Posterior vena cava (tissue), 2 donors: ENCODE results near the gene SULT4A1. TPM values are rescaled to one million over a fixed set of nuclear protein-coding genes. Genes with fewer than 3 reads are reported as not detected.
A peak's percentile ranks its signal among the peaks of the same experiment; 100 is the strongest.
"Not testable (repeated sequence)": the region's sequence is repeated elsewhere in the genome, so short reads cannot be mapped to it uniquely, and the experiment has no call there.

ENCODE experiments used
- DNase-seq: peaks from one replicate; pipeline ENCODE4 v3.0.0-alpha.2; 2020; ENCODE audit warnings: low spot score
- intact Hi-C, 2 donors: fragments of 100-400 bp; cut with DNase I; formaldehyde crosslinking; loops; one replicate each; pipeline versions ENCODE4 v1.14.1 to v1.14.2; 2022 to 2023
- long read RNA-seq, 2 donors: library from polyadenylated mRNA; unstranded; transcript quantifications; one replicate each; pipeline ENCODE4 v2.0.0, GENCODE V29; 2020 to 2021
- total RNA-seq, 2 donors: library from RNA; stranded (reverse); fragmentation: NEBNext Ultra II Directional; extraction: Animal tissue kit (Norgen Biotek cat#: 25700); gene quantifications; one replicate each; pipeline ENCODE4 v1.2.1, GENCODE V29; 2021
- donor health status: DM: yes; HTN: yes; CAD: no.
- donor health status: DM: yes; HTN: yes; CAD: no.

The SULT4A1 gene, protein sequence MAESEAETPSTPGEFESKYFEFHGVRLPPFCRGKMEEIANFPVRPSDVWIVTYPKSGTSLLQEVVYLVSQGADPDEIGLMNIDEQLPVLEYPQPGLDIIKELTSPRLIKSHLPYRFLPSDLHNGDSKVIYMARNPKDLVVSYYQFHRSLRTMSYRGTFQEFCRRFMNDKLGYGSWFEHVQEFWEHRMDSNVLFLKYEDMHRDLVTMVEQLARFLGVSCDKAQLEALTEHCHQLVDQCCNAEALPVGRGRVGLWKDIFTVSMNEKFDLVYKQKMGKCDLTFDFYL
- total RNA-seq = not detected
- long read RNA-seq, donor 1 = 0 reads
- long read RNA-seq, donor 2 = 0 reads

DNA sequence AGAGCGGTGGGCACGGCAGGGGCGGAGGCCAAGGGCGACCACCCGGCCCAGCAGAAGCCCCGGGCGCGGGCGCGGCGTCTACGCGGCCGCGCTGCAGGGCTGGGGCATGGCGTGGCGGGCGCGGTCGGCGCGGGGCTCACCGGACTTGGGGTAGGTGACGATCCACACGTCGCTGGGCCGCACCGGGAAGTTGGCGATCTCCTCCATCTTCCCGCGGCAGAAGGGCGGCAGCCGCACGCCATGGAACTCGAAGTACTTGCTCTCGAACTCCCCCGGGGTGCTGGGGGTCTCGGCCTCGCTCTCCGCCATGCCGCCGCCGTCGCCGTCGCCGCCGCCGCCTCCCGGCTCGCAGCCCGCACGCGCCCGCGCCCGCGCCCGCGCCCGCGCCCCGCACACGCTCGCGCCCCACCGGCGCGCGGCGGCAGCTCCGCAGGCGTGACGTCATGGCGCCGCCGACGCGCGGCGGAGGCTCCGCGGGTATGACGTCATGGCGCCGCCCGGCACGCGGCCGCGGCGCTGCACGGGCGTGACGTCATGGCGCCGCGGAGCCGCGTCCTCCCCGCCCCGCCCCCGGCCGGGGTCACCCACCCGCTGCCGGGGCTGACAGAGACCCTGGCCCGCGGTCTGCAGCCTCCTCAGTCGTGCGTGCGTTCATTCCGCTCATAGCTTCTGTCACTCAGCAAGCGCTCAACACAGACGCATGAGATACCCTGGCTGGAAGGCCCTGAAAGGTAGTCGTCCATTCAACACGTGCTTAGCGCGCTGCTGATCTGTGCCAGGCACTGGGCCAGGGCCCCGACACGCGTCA, at the start of gene SULT4A1:
SULT4A1 (minus strand) TSS at position 440 of the 808 bp plus-strand sequence; CDS start at position 309, 131 bp downstream.
- intact Hi-C loops = no loop called here
- DNase-seq = peak; percentile 59

DNA sequence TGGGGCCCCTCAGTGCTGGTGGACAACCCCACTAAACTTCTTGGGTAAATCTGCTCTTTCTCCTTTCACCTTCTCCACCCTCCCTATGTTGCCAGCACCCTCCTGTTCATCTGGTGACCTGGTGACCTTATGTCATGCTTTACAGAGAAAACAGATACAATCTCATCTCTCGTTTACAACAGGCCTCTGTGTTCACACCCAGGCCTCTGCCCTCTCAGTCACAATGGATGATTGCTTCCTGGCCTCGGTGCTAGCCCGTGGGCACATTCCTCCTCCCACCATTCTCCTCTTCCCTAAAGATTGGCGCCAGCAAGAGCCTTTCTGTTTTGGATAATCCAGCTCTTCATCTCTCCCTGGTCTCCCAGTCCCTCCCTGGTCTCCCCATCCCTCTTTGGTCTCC, 49.0 kb upstream of the SULT4A1 start:
- DNase-seq = no peak
- intact Hi-C loops = no loop called here

DNA sequence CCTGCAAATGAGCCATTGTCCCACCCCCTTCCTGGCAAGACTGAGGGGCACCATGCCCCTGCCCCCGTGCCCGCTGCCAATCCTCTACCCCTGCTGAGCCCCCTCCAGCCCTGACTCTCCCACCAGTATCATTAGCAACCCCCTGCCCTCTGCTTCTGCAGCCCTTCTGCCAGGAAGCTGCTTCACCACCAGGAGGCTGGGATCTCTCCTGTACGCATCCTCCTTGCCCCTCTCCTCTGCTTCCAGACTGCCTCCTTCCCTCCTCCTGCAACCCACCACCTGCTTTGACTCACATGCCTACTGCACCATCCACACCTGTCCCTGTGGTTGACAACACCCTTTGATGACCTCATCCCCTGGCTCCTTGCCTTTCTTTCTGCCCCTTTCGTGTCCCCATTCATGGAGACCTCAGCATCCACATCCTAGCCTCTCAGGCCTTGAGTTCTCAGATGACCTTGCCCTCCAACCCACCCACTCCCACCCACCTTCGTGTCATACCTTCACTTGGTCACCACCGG, 47.9 kb upstream of the SULT4A1 start:
- intact Hi-C loops = no loop called here
- no peak for DNase-seq

DNA sequence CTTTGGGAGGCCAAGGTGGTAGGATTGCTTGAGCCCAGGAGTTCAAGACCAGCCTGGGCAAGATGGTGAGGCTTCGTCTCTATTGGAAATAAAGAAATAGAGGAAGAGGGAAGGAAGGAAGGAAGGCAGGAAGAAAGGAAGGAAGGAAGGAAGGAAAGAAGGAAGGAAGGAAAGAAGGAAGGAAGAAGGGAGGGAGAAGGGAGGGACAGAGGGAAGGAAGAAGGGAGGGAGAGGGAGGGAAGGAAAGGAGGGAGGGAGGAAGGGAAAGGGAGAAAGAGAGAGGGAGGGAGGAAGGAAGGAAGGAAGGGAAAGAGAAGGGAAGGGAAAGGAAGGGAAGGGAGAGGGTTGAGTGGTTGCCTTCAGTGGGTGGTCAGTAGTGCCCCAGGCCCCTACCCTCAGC, 47.4 kb upstream of the SULT4A1 start:
- intact Hi-C loops = no loop called here
- no peak for DNase-seq

DNA sequence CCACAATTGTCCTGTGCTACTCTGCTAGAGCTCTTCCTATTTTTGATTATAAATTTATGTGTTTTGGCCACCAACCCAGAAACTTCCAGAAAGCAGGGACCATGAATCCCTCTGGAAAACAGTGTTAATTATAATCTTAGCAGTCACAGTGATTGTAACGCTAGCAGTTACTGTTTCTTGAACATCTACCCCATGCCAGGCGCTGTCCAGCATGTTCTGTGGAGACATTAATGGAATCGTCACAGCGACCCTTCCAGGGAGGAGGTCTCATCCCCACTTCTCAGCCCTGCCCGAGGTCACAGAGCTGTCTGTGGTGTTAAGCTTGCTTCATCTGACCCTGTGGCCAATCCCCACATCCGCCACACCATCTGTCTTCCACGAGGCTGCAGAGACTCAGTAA, 43.4 kb upstream of the SULT4A1 start:
- DNase-seq = no peak
- intact Hi-C loops = no loop called here

DNA sequence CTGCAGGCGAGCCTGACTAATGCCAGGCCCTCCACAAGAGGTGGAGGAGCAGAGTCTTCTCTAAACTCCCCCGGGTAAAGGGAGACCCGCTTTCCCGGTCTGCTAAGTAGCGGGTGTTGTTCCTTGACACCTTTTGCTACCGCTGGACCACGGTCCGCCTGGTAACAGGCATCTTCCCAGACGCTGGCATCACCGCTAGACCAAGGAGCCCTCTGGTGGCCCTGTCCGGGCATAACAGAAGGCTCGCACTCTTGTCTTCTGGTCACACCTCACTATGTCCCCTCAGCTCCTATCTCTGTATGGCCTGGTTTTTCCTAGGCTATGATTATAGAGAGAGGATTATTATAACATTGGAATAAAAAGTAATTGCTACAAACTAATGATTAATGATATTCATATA, 42.1 kb upstream of the SULT4A1 start:
- intact Hi-C loops, DNase-seq: not testable (repeated sequence)

DNA sequence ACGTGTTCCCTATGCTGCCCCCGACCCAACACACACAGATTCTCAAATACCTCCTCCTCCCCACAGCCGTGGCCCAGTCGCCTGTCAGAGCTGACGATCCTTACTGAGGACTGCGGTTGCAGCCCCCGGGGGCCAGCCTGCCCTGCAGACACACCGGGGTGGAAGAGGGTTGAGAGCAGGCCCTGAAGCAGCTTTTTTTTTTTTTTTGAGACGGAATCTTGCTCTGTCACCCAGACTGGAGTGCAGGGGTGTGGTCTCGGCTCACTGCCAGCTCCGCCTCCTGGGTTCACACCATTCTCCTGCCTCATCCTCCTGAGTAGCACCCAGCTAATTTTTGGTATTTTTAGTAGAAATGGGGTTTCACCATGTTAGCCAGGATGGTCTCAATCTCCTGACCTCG, 40.7 kb upstream of the SULT4A1 start:
- DNase-seq, intact Hi-C loops: not testable (repeated sequence)

DNA sequence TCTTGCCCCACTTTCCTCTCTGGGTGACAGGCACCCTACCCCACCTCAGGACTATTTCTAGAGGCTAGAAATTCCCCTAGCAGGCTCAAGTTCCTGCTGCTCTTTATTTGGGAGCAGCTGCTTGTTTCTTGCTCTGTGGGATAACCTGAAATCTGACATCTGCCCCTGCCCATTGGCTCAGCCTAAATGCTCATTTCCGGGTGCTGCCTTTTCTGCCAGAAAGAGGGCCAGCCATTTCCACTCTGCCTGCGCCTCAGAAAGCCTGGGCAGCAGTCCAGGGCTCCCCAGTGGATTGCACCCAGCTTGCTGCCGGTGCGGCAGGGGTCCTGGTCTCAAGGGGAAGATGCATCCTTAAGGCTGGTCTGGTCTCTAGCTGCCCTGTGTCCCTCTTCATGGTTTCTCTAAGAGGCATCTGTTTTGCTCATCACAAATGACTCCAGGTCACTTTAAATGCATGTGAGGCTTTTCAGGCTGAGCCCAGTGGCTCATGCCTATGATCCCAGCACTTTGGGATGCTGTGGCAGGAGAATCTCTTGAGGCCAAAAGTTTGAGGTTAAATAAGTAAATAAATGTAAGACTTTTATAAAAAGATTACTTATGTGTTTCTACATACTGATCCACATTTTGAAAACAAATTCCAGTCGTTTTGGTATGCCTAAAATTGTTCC, 39.8 kb upstream of the SULT4A1 start:
- intact Hi-C loops = no loop called here
- no peak for DNase-seq

DNA sequence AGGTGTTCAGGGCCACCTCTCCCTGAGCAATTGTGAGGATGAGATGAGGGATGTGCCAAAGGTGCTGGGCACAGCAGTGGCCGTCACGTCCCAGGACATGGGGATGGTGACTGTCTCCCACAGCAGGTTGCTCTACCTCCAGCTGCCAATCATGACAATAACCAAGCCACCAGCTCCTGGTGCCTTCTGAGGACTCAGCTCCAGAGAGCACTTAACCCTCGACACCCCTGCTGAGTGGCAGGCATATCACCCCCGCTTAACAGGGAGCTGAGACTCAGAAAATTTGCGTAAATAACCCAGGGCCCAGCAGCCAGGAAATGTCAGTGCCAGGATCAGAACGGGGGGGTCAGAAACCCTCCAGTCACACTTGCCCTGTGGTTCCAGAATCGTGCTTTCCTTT, 37.9 kb upstream of the SULT4A1 start:
- DNase-seq = no peak
- intact Hi-C loops = no loop called here

DNA sequence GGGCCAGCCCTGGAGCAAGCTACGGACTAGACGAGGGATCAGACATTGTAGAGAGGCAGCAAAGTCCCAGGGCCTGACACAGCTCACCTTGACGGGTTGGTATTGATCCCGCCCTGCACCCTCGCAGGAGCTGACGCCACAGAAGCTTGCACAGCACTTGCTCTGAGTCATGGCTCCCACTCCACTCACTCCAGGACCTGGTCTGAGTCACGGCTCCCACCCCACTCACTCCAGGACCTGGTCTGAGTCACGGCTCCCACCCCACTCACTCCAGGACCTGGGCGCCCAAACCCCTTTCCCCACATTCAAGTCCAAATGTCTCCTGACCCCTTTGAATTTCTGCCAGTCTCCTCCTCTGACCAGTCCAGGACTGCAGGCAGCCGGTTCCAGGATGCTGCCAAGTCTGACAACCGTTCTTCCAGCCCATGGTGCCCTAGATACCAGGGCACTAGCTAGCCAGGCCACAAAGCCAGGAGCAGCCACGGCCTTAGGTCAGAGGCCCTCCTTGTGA, 35.5 kb upstream of the SULT4A1 start:
- intact Hi-C loops = no loop called here
- no peak for DNase-seq

DNA sequence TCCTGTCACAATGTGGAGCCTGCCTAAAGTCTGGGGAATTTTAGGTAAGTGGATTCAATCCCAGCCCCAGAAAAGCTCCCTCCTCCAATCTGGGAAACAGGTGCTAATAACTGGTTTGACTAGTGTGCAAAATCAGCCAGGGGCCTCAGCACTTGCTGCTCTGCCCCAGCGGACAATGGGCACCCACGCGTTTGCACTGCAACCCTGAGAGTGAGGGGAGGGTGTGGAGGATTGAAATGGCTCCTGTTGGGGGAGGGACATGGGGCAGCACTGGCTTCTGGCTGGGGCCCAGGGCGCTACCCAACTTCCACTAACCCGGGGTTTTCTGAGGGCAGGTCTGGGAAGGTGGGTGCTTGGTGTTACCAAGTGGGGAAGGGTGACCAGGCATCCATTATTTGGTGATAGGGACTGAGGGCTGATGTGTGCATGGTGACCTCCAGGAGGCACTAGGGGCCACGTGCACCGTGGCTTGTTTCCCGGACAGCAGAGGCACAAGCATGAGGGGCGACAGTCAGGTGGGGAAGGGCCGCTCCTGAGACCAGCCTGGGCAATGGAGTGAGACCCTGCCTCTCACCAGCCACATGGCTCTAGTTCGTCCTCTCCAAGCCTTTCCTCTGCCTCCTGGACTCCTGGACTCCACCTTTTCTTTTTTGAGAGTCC, 33.8 kb upstream of the SULT4A1 start:
- DNase-seq = no peak
- intact Hi-C loops = no loop called here

DNA sequence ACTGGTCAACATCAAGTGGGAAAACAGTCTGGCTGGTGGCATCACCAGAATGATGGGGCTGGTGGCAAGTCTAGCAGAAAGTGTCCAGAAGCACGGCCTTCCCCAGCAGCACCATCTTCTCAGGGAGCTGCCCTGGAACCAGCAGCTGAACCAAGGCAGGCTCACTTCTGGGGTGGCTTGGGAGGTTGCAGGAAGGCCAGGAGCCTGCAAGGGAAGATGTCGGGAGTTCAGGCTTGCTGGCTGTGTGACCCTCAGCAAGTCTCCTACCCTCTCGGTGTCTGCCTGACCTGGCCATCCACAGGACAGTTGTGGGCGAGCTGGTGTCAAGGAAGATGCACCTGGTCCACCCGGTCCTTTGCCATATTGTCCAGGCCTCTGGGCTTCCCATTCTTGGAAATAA, 31.8 kb upstream of the SULT4A1 start:
- intact Hi-C loops = no loop called here
- peak; percentile 32 for DNase-seq

DNA sequence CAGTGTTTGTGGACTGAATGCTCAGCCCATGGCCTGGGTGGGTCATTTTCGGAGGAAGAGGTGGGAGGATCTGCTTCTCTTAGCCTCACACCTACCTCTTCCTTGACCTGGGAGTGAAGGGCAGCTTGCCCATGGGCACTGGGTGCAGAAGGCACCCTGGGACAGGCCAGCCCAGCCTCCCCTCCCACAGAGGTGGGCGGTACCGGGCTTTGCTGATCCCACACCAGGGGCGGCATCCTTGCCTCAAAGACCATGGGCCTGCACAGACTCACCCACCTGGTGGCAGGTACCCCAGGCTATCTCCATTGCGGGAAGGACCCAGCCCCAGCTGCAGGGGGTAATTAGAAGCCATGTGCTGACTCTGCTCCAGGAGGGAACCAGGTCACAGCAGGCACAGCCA, 31.0 kb upstream of the SULT4A1 start:
- intact Hi-C loops = no loop called here
- DNase-seq = peak; percentile 62

DNA sequence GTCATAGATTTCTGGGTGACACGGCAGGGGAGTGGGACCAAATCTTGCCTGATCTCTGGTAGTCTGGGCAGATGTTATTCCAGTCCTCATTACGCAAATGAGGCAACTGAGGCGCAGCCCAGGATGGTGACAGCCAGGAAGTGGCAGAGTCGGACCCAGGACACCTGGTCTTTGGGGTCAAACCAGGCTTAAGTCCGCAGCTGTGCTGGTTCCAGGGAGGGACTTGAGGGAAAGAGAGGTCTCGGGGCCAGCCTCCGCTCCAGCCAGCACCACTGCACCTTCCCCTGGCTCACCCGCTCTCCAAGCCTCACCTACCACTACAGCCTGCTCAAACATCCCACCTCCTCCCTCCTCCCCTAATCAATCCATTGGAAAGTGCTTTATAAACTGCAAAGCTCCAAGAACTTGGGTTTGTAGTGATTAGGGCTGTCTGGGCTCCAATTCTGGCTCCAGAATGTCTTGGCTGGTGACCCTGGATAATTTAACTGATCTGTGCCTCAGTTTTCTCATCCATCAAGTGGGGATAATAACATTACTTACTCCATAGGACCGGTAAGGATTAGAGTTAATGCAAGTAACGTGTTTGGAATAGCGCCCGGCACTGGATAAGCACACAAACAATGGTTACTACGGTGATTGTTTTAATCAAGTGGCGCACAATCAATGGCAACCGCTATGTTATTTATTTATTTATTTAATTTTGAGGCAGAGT, 30.0 kb upstream of the SULT4A1 start:
- intact Hi-C loops = no loop called here
- DNase-seq = peak; percentile 63

DNA sequence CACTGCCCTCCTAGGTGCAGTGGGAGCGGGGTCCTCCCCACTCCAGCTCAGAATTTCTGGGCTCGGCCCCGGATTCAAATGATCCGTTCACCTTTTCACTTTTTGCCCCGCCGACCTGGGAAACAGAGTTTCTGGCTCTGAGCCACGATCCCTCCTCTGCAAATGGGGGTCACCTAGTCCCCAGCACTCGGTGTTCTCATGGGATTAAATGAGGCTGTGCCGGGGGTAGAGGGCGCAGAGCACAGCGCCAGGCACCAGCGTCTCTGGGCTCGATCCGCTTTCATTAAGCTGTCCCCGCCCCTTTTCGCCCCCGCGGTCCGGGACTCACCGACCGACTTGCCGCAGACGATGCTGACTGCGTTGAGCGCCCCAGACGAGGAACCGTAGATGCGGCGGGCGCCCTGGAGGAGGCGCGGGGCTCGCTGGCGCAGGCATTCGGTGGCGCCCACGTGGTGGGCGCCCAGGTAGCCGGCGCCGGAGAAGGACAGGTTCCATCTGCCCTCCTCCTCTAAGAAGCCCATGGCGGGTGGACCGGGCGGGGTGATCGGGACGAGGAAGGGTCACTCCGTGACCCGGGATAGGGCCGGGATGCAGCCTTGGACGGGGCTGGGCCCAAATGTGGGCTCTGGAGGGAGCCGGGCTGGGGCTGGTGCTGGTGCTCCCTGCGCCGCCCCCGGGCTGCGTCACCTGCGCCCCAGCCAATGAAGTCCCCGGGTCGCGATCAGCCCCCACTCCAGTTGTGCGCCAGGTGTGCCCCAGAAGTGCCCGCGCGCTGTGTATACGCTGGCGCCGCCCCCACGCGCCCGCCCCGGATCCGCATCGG, 29.3 kb upstream of the SULT4A1 start, which contains the start of gene PNPLA5:
PNPLA5 (minus strand) TSS at position 654 of the 823 bp plus-strand sequence; CDS start at position 521, 133 bp downstream.
- DNase-seq = peak; percentile 70

DNA sequence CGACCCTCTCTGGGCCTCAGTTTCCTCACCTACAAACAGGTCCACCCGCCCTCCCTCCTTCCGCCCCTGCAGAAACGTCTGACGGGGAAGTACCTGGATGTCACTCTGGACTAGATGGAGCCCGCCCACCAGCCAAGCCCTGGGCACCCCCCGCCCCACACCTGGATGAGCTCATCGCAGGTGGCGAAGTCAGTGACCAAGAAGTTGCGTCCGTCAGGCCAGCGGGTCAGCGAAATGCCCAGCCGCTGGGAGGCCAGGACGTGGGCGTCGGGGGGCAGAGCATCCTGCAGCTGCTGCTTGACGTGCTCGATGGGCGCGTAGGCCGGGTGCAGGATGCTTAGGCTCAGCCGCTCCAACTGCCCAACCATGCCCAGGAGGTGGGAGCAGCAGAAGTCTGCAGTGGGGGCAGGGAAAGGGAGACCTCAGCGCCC, 28.6 kb upstream of the SULT4A1 start:
- peak; percentile 75 for DNase-seq

More for the DNA sequence above, 29.3 kb upstream of the SULT4A1 start, which contains the start of gene PNPLA5:
- intact Hi-C loops = no loop called here

DNA sequence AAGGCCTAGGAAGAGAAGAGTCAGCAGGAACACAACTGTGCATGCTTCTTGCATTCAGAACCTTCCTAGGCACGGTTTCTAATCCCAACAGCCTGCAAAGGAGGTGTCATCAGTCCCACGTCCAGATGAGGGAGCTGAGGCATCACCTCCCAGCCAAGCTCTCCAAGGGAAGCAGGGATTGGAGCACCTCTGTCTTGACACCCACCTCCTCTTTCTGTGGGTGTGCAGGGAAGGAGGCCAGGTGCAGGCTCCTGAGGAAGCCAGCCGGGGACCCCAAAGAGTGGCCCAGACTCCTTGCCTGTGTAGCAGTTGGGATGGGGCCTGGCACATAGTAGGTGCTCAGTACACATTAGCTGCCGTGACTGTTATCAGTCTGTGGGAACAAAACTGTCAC, 27.5 kb upstream of the SULT4A1 start:
- intact Hi-C loops = loop anchor here in 1 of 2 donors (5.0 kb wide), 1 partner anchor 503 kb away; no protein-coding TSS in a partner anchor
- peak; percentile 59 for DNase-seq

More for the DNA sequence above, 28.6 kb upstream of the SULT4A1 start:
- intact Hi-C loops = no loop called here
